ENCODE measurements around the gene STK32B.

DNA sequence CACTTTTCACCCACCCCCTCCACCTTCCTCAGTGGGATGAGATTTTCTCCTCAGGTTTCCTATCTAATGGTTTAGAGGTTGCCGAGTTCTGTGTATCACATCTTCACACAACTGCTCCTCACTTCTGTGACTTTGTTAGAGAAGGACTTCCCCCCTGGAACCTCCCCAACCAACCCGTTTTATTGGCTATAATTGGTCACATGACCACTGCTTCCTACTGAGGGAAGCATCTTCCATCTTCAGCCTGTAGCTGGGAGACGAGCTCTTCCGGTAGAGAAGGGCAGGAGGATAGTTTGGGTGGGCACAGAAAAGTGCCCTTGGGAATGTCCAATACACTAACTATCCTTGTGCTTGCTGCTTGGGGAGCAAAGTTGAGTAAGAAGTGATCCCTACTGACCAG lies 90.5 kb downstream of the STK32B start:
- TF ChIP-seq, protein P1, sequence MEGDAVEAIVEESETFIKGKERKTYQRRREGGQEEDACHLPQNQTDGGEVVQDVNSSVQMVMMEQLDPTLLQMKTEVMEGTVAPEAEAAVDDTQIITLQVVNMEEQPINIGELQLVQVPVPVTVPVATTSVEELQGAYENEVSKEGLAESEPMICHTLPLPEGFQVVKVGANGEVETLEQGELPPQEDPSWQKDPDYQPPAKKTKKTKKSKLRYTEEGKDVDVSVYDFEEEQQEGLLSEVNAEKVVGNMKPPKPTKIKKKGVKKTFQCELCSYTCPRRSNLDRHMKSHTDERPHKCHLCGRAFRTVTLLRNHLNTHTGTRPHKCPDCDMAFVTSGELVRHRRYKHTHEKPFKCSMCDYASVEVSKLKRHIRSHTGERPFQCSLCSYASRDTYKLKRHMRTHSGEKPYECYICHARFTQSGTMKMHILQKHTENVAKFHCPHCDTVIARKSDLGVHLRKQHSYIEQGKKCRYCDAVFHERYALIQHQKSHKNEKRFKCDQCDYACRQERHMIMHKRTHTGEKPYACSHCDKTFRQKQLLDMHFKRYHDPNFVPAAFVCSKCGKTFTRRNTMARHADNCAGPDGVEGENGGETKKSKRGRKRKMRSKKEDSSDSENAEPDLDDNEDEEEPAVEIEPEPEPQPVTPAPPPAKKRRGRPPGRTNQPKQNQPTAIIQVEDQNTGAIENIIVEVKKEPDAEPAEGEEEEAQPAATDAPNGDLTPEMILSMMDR (IDR thresholded peaks at IDR 0.05): no peak
- no peak for TF ChIP-seq POLR2A (IDR thresholded peaks at IDR 0.05)
- TF ChIP-seq POLR2AphosphoS5 (IDR thresholded peaks at IDR 0.05): no peak
